NCI-H146 treated with DMSO at 0.1 percent for 48 hours (cell line): ENCODE results near the gene DYNC1H1.

Experiments used
- DNase-seq: peaks from one replicate; lab custom pipeline; 2025; ENCODE audit not compliant: unreplicated experiment; lab: John Stamatoyannopoulos, UW

DYNC1H1 gene

GRCh38 chr14:101964297-101965180, at the start of gene DYNC1H1:
DYNC1H1 (plus strand) TSS chr14:101964573; CDS start chr14:101964692, 119 bp downstream.
- DNase-seq, result peak; percentile 48

- DNase-seq, result no peak
Measured at GRCh38 chr14:101915871-101916815, 48.2 kb upstream of the DYNC1H1 start.

- no peak for DNase-seq
Measured at GRCh38 chr14:101916816-101917412, 47.5 kb upstream of the DYNC1H1 start.

GRCh38 chr14:101917413-101918017, 46.9 kb upstream of the DYNC1H1 start:
- no peak for DNase-seq

GRCh38 chr14:101918065-101918989, 46.0 kb upstream of the DYNC1H1 start:
- DNase-seq, result no peak

GRCh38 chr14:101920271-101920670, 44.1 kb upstream of the DYNC1H1 start:
- no peak for DNase-seq

GRCh38 chr14:101922866-101923265, 41.5 kb upstream of the DYNC1H1 start:
- DNase-seq, result no peak

GRCh38 chr14:101925152-101925551, 39.2 kb upstream of the DYNC1H1 start:
- no peak for DNase-seq

- no peak for DNase-seq
Measured at GRCh38 chr14:101926085-101926484, 38.3 kb upstream of the DYNC1H1 start.

- DNase-seq, result no peak
Measured at GRCh38 chr14:101926620-101927019, 37.8 kb upstream of the DYNC1H1 start.

- no peak for DNase-seq
Measured at GRCh38 chr14:101927859-101928258, 36.5 kb upstream of the DYNC1H1 start.

GRCh38 chr14:101928415-101928841, 35.9 kb upstream of the DYNC1H1 start:
- no peak for DNase-seq

- DNase-seq, result no peak
Measured at GRCh38 chr14:101929096-101929495, 35.3 kb upstream of the DYNC1H1 start.

GRCh38 chr14:101929946-101930345, 34.4 kb upstream of the DYNC1H1 start:
- no peak for DNase-seq

GRCh38 chr14:101932673-101933072, 31.7 kb upstream of the DYNC1H1 start:
- no peak for DNase-seq

- no peak for DNase-seq
Measured at GRCh38 chr14:101933209-101933608, 31.2 kb upstream of the DYNC1H1 start.

- DNase-seq, result no peak
Measured at GRCh38 chr14:101934601-101935150, 29.7 kb upstream of the DYNC1H1 start.

GRCh38 chr14:101937926-101938767, 26.2 kb upstream of the DYNC1H1 start:
- DNase-seq, result no peak
